Hypothalamus (tissue), 51 donors: ENCODE results near the gene RRM2.
A peak's percentile ranks its signal among the peaks of the same experiment; 100 is the strongest.
"Not testable (repeated sequence)": the region's sequence is repeated elsewhere in the genome, so short reads cannot be mapped to it uniquely, and the experiment has no call there.

Experiments
- DNase-seq, 51 donors: peaks; one replicate each; lab custom pipeline; 2025; lab: John Stamatoyannopoulos, UW

Gene RRM2

GRCh38 chr2:10128420-10128819 is 5.9 kb downstream of the RRM2 start:
- no peak for DNase-seq

GRCh38 chr2:10129490-10129889 is 7.0 kb downstream of the RRM2 start:
- no peak for DNase-seq

- DNase-seq = no peak
Observed at GRCh38 chr2:10132043-10132575, 9.6 kb downstream of the RRM2 start.

GRCh38 chr2:10132596-10132995 is 10.1 kb downstream of the RRM2 start:
- no peak for DNase-seq

GRCh38 chr2:10132996-10133647 is 10.6 kb downstream of the RRM2 start:
- DNase-seq = no peak

GRCh38 chr2:10135296-10136089 is 13.0 kb downstream of the RRM2 start:
- DNase-seq = no peak

- DNase-seq = no peak
Observed at GRCh38 chr2:10136101-10136934, 13.8 kb downstream of the RRM2 start.

- no peak for DNase-seq
Observed at GRCh38 chr2:10137053-10137843, 14.7 kb downstream of the RRM2 start.

GRCh38 chr2:10139536-10139935 is 17.0 kb downstream of the RRM2 start:
- no peak for DNase-seq

GRCh38 chr2:10140841-10141610 is 18.5 kb downstream of the RRM2 start:
- no peak for DNase-seq

- DNase-seq = peak in 9 of 51 donors; percentile 5 to 29 (median 13)
Observed at GRCh38 chr2:10141736-10142639, 19.4 kb downstream of the RRM2 start.

- no peak for DNase-seq
Observed at GRCh38 chr2:10142640-10142965, 20.1 kb downstream of the RRM2 start.

- no peak for DNase-seq
Observed at GRCh38 chr2:10144771-10145518, 22.4 kb downstream of the RRM2 start.

- DNase-seq = no peak
Observed at GRCh38 chr2:10145519-10146357, 23.2 kb downstream of the RRM2 start.

GRCh38 chr2:10146366-10147005 is 23.9 kb downstream of the RRM2 start:
- DNase-seq = no peak

- DNase-seq = not testable (repeated sequence)
Observed at GRCh38 chr2:10147050-10147660, 24.6 kb downstream of the RRM2 start.
